GM19043 (cell line): Measurements from ENCODE around the gene CRAMP1.
A peak's percentile ranks its signal among the peaks of the same experiment; 100 is the strongest.
"Not testable (repeated sequence)": the region's sequence is repeated elsewhere in the genome, so short reads cannot be mapped to it uniquely, and the experiment has no call there.

Experiments
- ATAC-seq: cut with Tn5 transposase; IDR thresholded peaks from one replicate; pipeline ENCODE4 v1.9.1; 2021; ENCODE audit warnings: low read depth; ENCODE audit not compliant: unreplicated experiment

Gene CRAMP1

DNA sequence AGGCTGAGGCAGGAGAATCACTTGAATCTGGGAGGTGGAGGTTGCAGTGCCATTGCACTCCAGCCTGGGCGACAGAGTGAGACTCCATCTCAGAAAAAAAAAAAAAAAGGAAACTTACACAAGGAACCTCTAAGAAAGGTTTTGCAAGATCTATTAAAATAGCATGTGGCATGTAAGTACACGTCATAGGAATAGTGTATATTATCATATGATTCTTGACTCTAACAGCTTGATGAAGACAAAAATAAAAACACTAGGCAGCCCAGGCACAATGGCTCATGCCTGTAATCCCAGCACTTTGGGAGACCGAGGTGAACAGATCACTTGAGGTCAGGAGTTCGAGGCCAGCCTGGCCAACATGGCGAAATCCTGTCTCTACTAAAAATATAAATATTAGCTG is 16.6 kb upstream of the CRAMP1 start:
- not testable (repeated sequence) for ATAC-seq

DNA sequence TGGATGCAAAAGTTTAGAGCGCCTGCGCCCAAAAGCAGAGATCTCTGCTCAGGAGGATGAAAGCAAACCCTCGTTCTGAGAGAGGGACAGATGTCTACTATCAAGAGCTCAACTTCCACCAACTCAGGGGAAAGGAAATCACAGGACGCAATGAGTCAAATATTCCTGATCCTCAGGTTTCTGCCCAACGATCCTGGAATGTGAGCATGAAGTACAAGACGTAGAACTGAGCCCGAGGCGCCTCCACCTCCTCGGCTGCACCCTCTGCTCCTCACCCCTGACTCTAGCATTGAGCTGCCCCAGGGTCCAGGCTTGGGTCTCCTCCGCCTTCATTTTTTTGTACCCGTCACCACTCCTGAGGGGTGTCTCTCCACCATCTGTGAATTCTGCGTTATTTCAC is 15.6 kb upstream of the CRAMP1 start:
- no peak for ATAC-seq

DNA sequence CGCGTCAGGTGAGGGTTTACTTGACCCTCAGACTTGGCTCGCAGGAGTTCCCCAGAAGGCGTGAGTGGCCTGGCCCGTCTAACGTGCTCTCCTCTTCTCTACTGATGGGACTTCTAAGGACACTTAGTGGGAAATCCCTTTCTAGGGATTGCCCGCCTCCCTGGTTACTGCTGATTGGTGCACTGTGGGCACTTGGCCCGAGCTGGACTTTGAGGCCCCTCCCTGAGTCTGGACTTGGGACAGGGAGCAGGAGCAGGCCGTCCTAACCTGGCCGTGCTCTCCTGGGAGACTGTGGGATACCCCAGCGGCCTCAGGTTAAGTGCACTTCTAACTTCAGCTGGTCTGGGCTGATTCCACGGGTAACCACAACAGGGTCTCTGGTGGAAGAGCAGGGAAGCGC is 15.0 kb upstream of the CRAMP1 start:
- no peak for ATAC-seq

DNA sequence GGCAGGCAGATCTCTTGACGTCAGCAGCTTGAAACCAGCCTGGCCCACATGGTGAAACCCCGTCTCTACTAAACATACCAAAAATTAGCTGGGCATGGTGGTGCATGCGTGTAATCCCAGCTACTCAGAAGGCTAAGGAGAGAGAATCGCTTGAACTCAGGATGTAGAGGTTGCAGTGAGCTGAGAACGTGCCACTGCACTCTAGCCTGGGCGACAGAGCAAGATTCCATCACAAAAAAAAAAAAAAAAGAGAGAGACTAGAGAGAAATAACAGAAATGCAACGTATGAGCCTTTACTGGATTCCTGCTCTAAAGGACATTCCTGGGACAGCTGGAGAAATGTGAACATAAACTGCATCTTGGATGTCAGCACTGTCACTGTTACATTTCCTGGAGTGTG is 11.1 kb upstream of the CRAMP1 start:
- ATAC-seq, result no peak

GRCh38 chr16:1601489-1601888 is 10.7 kb upstream of the CRAMP1 start:
- ATAC-seq, result no peak

DNA sequence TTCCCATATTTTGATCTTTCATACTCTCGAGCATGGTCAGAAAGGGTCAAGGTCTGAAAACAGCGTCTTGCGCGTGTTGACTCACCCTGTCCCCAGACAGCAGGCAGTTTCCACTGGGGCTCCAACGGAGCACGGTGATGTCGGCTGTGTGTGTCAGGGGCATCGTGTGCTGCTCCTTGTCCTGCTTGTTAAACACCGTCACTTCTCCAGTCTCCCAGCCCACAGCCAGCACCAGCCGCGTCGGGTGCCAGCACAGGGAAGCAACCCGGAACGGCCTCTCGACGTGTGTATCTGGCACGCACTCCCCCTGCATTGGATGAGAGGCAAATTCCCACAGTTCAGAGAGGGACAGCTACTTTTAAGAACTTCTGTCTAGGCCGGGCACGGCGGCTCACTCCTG is 9.9 kb upstream of the CRAMP1 start:
- ATAC-seq, result no peak

DNA sequence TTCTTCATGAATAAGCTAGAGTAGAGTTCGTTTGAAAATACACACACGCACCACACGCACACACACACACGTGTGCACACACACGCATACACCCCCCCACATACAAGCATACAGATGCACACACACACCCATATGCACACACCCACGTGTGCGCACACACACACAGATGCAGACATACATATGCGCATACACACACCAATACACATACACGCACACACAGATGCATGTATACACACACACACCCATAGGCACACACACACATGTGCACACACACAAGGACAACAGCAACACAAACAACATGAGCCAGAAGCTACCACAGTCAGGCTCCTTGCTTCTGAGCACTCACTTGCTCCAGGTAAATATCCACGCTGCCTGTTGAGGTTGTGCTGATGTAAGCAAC is 5.4 kb upstream of the CRAMP1 start:
- no peak for ATAC-seq

DNA sequence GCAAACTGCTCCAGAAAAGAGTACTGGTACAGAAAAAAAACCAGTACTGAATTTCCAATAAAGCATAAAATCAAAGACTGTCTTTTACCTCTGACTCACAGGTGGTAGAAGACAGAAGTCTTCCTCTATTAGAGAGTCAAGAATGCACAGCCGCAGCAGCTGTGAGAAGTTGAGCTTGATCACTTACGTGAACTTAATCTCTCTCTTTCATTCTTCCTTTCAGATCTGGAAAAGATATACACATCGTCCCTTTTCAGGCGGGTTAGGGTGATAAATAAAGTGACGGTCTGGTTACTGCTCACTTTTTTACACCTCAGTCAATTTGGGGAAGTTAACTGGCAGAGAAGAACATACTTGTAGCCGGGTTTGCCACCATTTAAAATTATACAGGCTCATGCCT is 4.2 kb upstream of the CRAMP1 start:
- ATAC-seq, result no peak

GRCh38 chr16:1610071-1610898 is 1.9 kb upstream of the CRAMP1 start:
- ATAC-seq, result peak; percentile 41

GRCh38 chr16:1610899-1611632 is 1.1 kb upstream of the CRAMP1 start:
- no peak for ATAC-seq

DNA sequence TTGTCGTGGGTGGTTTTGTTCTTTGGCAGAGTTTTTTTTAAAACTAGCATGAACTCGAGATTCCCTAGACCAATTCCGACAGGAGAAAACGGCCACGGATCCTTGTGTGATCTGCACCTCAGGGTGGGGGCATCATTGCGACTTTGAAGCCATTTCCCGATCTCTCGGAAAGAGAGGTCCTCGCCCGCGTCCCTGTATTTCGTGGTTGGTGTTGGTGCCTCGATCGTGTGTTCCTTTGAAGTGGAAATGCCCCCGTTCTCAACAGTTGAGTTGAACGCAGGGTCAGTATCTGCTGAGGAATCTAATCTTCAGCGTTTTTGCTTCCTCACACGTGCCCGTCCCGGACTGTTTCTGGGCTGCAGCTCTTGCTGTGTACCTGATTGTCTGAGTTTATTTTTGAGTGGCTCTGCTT is 1.1 kb downstream of the CRAMP1 start:
- no peak for ATAC-seq

GRCh38 chr16:1613728-1614455 is 1.7 kb downstream of the CRAMP1 start:
- ATAC-seq, result no peak

DNA sequence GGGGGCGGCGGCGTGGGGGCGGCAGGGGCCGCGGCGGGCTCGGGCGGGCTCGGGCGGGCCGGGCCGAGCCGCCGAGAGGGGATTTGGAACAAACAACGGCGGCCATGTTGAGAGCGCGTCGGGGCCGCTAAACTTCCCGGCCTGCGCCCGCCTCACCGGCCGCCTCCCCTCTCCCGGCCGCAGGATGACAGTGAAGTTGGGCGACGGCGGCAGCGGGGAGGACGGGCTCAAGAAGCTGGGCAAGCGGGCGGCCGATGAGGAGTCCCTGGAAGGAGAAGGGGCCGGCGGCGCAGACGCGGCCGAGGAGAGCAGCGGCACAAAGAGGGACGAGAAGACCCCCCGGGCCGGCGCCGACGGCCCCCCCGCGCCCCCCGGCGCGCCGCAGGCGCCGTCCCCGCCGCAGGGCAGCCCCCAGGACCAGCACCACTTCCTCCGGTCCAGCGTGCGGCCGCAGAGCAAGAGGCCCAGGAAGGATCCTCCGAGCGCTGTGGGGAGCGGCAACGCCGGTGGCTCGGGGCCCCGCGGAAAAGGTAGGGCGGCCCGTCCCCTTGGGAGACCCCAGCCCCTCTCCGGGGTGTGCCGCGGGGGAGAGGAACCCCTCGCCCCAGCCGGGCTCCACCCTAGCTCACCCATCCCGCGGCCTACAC is 2.4 kb downstream of the CRAMP1 start:
- no peak for ATAC-seq

- no peak for ATAC-seq
Measured at GRCh38 chr16:1615761-1616160, 3.6 kb downstream of the CRAMP1 start.

DNA sequence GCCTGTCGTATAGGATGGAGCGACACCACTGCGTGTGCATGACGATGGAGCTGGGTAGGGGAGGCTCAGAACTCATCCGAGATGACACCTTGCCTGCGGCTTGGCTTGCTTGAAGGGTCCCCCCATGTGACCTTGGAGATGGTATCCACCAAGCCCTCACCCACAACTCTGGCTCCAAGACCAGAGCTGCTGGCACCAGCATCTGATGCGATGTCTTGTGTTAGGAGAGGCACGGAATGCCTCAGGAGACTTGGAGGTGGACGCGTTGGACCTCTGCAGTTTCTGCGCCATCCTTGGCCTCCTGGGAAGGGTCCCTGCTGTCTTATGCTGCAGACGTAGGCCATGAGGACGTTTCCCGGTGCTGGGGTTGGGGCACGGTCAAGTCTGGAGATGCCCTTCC is 7.8 kb downstream of the CRAMP1 start:
- ATAC-seq, result no peak

DNA sequence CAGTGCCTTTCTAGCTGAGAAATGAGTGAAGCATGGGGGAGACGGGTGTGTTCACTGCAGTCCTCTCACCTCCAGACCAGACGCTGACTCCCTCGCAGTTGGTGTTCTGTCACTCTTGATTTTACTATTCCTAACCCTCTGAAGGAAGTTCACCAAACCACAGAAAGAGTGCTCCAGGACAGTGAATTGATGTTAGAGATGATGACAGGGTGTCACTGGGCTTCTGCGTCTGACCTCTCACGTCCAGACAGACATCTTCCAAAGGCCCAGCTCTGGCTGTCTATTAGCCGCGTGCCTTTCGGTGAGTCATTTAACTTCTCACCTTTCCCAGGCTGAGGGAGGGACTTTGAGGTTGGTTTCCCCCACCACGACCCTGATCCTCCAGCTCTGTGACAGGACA is 8.2 kb downstream of the CRAMP1 start:
- no peak for ATAC-seq

DNA sequence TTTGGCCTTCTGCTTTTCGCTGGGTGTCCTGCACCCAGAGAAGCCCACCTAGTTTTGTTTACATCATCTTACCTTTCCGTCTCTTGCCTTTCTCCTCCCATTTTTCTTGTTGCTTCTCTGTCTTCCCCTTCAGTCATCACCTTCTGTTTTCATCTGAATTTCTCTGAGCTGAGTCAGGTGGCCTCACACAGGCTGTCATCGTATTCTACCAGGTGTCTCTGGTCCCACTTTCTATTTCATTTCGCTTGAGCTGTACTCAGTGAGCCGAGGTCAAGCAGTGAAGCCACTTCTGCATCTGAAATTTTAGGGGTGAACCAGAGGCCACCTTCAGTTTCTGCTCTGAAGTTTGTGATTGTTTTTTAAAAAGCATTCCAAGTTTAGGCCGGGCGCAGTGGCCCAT is 9.7 kb downstream of the CRAMP1 start:
- ATAC-seq, result no peak

- ATAC-seq, result no peak
Measured at GRCh38 chr16:1626327-1626726, 14.2 kb downstream of the CRAMP1 start.

- no peak for ATAC-seq
Measured at GRCh38 chr16:1626776-1627175, 14.6 kb downstream of the CRAMP1 start.

DNA sequence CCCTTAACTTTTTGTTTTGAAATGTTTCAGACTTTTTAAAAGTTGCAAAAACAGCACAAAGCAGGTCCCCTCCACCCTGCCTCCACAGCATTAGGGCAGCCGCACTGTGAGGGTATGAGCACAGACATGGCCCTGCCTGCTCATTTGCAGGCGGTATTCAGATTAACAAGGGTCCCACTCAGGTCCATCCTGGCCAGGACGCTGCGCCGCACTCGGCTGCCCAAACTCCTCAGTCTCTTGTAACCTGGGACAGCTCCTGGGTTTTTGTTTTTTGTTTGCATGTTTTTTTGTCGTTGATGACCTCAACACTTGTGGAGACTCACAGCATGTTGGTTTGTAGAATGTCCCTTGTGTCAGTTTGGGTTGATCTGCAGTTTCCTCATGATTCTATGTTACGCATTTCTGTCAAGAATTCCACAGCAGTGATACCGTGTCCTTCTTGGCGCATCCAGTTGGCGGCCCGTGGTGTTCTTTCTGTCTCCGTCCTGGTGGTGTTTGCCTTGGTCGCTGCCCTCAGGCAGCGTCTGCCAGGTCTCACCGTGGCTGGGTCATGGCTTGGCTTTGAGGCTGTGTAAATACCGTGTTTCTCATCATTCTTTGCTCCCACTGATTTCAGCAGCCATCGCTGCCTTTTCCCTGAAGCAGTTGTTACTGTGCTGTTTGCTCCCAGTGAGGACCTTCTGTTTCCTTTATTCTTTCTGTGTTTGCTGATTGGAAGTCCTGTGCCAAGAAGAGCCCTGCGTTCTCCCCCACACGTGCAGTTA is 18.5 kb downstream of the CRAMP1 start:
- ATAC-seq, result no peak
